Pancreas (tissue), 10 donors: ENCODE results near the gene HELZ2. TPM values are rescaled to one million over a fixed set of nuclear protein-coding genes. Genes with fewer than 3 reads are reported as not detected.

Experiments
- ATAC-seq, 4 donors: fragments of 200-7000 bp; cut with Tn5 transposase; one replicate each; pipeline versions ENCODE4 v1.8.0 to v1.9.1; 2020; ENCODE audit warnings: mild to moderate bottlenecking in 4 of 4, moderate library complexity in 4 of 4
- DNase-seq, 6 donors: peaks; one replicate each; pipeline ENCODE4 v3.0.0-alpha.2; 2020
- FAIRE-seq: peaks from 2 replicates; lab custom pipeline; 2012; peaks lifted over from hg19 to GRCh38; lab: Jason Lieb, UNC
- H3K27ac ChIP-seq, 4 donors: fragments of 200-600 bp; sonication (generic); 1 replicate in 3 of 4; 2 replicates in 1 of 4; pipeline versions ENCODE4 v1.5.0 to v1.8.0; 2020
- H3K27me3 ChIP-seq, 4 donors: fragments of 200-600 bp; one replicate each; pipeline ENCODE4 v1.8.0; 2021
- H3K36me3 ChIP-seq, 3 donors: fragments of 200-600 bp; sonication (generic) in 1 of 3; one replicate each; pipeline versions ENCODE4 v1.5.0 to v1.8.0; 2020 to 2021
- H3K4me1 ChIP-seq, 3 donors: fragments of 200-600 bp; one replicate each; pipeline ENCODE4 v1.8.0; 2021
- H3K4me3 ChIP-seq, 4 donors: fragments of 200-600 bp; sonication (generic) in 2 of 4; one replicate each; pipeline versions ENCODE4 v1.5.0 to v1.8.0; 2020 to 2021
- H3K9me3 ChIP-seq, 4 donors: fragments of 200-600 bp; one replicate each; pipeline ENCODE4 v1.8.0; 2021
- CTCF ChIP-seq, 4 donors: fragments of 200-600 bp; sonication (generic) in 3 of 4; IDR thresholded peaks; one replicate each; pipeline versions ENCODE4 v1.5.0 to v1.8.0; 2021; ENCODE audit warnings: antibody characterized with exemption in 4 of 4
- WGBS, 2 donors: extraction: QIAGEN DNeasy Blood & Tissue Kit; methylation state at CpG; one replicate each; pipeline ENCODE4 v1.1.7; 2013; 5-methylcytosine and 5-hydroxymethylcytosine counted together
- intact Hi-C, 3 donors: fragments of 100-400 bp; cut with DNase I; formaldehyde crosslinking; loops; one replicate each; pipeline versions ENCODE4 v1.11.1 to v1.14.2; 2022
- polyA plus RNA-seq, 2 donors: library from polyadenylated mRNA; stranded (reverse); fragments of 200-250 nt; gene quantifications; one replicate each; pipeline ENCODE4 v1.2.3, GENCODE V29; 2013
- total RNA-seq, 6 donors: library from RNA; stranded (reverse); fragmentation: NEBNext Ultra II Directional in 4 of 6; extraction: Animal tissue kit (Norgen Biotek cat#: 25700) in 4 of 6; gene quantifications; one replicate each; pipeline versions ENCODE4 v1.2.1 to v1.2.4, GENCODE V29; 2021 to 2023
- donor health status: healthy with polysubstance abuse.
- donor health status: DM: no; HTN: no; CAD: no; lungs with moderate emphysema.
- donor health status: DM: no; HTN: no; CAD: no.
- donor health status: control.
- donor health status: control.
- donor health status: Bipolar disorder and iron deficiency.
- donor health status: DM: yes; HTN: yes; CAD: no.
- donor health status: DM: no; HTN: no; CAD: no.
- donor health status: DM: no; HTN: no; CAD: no.
- donor health status: DM: yes; HTN: yes; CAD: no.

Gene HELZ2
- total and polyA plus RNA-seq, 8 donors: 6.5 to 23.4 (median 13.0) TPM

- no peak for FAIRE-seq
- Histone ChIP-seq H3K27me3 (no peaks in the 10 kb centered on the region), H3K4me1 (no peaks in the 10 kb centered on the region), H3K4me3 (peak overlapping the region in 2 of 4 donors; percentile 46 to 60), H3K36me3 (no peaks in the 10 kb centered on the region), H3K27ac (no peak overlapping the region), H3K9me3 (no peaks in the 10 kb centered on the region)
- ATAC-seq: peak in 2 of 4 donors; percentile 10 to 14
- 71 to 80% methylated on average over 28 to 38 of the region's 38 CpGs for whole genome bisulfite sequencing, 2 donors
- DNase-seq: no peak
- intact Hi-C loops: no loop called here
- no peak for TF ChIP-seq CTCF (IDR thresholded peaks at IDR 0.05)
Observed at GRCh38 chr20:63554361-63555278, 19.4 kb downstream of the HELZ2 start.

DNA sequence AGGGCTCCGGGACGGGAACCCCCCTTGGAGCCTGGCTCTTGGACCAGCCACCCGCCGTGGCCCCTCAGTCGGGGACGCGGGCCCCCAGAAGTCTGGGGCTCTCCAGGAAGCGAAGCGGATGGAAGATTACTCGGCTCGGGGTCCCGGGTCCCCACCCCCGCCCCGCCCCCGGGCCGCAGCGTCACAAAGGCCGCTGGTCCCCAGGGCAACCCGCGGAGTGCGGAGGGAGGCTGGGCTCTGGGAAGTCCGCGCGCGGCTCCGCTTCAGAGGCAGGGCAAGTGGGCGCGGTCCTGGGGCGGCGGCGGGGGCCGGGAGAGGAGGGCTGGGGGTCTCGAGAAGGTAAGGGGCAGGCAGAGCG is 20.1 kb downstream of the HELZ2 start, which contains the start of gene FNDC11:
FNDC11 (plus strand) TSS at position 227 of the 358 bp plus-strand sequence. CDS start 1,505 bp downstream, outside the sequence.
- Histone ChIP-seq H3K4me3 (peak within 1 kb of the TSS; percentile 20 to 60 (median 34)), H3K9me3 (no peaks in the 10 kb centered on the region), H3K4me1 (no peaks in the 10 kb centered on the region), H3K27ac (no peak within 1 kb of the TSS), H3K36me3 (no peaks in the 10 kb centered on the region), H3K27me3 (no peaks in the 10 kb centered on the region)
- 3 to 6% methylated on average over 23 to 34 of the region's 34 CpGs for WGBS, 2 donors
- FAIRE-seq (no peak), DNase-seq (peak in 1 of 6 donors; percentile 76), ATAC-seq (peak; percentile 38 to 67 (median 58))
- no peak for TF ChIP-seq CTCF (IDR thresholded peaks at IDR 0.05)
- intact Hi-C loops: no loop called here

- H3K4me1 ChIP-seq: no peaks in the 10 kb centered on the region
- no peak for FAIRE-seq
- TF ChIP-seq CTCF (IDR thresholded peaks at IDR 0.05): no peak
- 3 to 6% methylated on average over 23 to 37 of the region's 37 CpGs for WGBS, 2 donors
- H3K36me3 ChIP-seq: no peaks in the 10 kb centered on the region
- DNase-seq: peak; percentile 53 to 93 (median 82)
- H3K27ac ChIP-seq: no peak overlapping the region
- peak; percentile 59 to 89 (median 82) for ATAC-seq
- H3K27me3 ChIP-seq: no peaks in the 10 kb centered on the region
- H3K4me3 ChIP-seq: peak overlapping the region; percentile 20 to 60 (median 34)
- intact Hi-C loops: no loop called here
- H3K9me3 ChIP-seq: no peaks in the 10 kb centered on the region
Observed at GRCh38 chr20:63553251-63553932, 20.6 kb downstream of the HELZ2 start.

GRCh38 chr20:63552481-63553249 is 21.4 kb downstream of the HELZ2 start:
- ATAC-seq: no peak
- Histone ChIP-seq H3K36me3 (no peaks in the 10 kb centered on the region), H3K4me3 (no peak overlapping the region), H3K4me1 (no peaks in the 10 kb centered on the region), H3K27ac (no peak overlapping the region), H3K9me3 (no peaks in the 10 kb centered on the region), H3K27me3 (no peaks in the 10 kb centered on the region)
- TF ChIP-seq CTCF (IDR thresholded peaks at IDR 0.05): no peak
- no peak for DNase-seq
- intact Hi-C loops: no loop called here
- WGBS, 2 donors: 48 to 55% methylated on average over 15 of the region's 15 CpGs
- FAIRE-seq: no peak
